Activated naive CD4-positive, alpha-beta T cell treated with Interleukin-2 at 50 U/mL for 16 hours (primary cell): Measurements from ENCODE around the gene TES.
"Not testable (repeated sequence)": the region's sequence is repeated elsewhere in the genome, so short reads cannot be mapped to it uniquely, and the experiment has no call there.

Source experiments
- DNase-seq: peaks from one replicate; pipeline ENCODE4 v3.0.0-alpha.2; 2020

The TES gene

GRCh38 chr7:116293633-116294032 lies 83.3 kb downstream of the TES start:
- DNase-seq: no peak

GRCh38 chr7:116295903-116296302 lies 85.6 kb downstream of the TES start:
- not testable (repeated sequence) for DNase-seq

GRCh38 chr7:116298055-116298454 lies 87.7 kb downstream of the TES start:
- no peak for DNase-seq

GRCh38 chr7:116298576-116298975 lies 88.2 kb downstream of the TES start:
- no peak for DNase-seq

- no peak for DNase-seq
These were observed 95.4 kb downstream of the TES start for GRCh38 chr7:116305485-116306408.

GRCh38 chr7:116306409-116307048 lies 96.2 kb downstream of the TES start:
- DNase-seq: no peak

GRCh38 chr7:116307253-116307652 lies 96.9 kb downstream of the TES start:
- no peak for DNase-seq
